Measurements from ENCODE around the gene SNX20. TPM values are rescaled to one million over a fixed set of nuclear protein-coding genes. Genes with fewer than 3 reads are reported as not detected.

SNX20 gene
- total RNA-seq, 1 experiment from 2014 or later, result not detected

DNA sequence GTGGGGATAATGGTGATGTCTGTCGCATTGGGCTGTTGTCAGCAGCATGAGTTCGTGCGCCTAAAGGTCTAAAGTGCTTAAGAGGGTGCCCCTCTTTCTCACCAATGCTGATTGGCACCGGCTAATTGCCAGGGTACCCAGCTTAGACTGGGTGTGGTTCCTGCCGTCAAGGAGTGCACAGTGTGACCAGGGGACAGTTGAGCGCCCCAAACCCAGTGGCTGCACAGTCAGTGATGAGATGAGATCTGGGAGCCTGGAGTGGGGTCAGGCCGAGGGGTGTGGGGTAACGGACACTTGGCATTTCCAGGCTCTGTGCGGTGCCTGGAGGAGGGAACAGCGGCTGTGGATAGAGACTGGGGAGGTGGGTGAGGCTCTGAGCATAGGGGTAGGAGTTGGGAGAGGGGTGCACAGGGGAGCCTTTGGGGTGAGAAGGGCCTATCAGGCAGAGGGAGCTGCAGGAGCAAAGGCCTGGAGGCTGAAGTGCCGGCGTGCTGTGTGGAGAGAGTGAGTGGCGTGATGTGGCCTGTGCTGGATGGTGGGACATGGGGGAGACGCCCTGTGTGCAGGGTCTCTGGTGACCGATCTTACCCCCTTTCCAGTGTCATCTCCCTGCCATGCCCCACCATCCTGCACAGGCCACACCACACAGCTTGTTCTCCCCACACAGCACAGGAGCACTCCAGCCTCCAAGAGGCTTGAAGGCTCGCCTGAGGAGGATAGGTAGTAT lies 58.3 kb downstream of the SNX20 start:
- H3K4me1 ChIP-seq (ENCODE audit: insufficient read depth, low read length, poor library complexity, severe bottlenecking), result no peaks in the 10 kb centered on the region
- no peak overlapping the region for H3K4me3 ChIP-seq (ENCODE audit: low read depth, low read length, poor library complexity, severe bottlenecking)
- no peak for DNase-seq (ENCODE audit: low spot score)
- H3K9me3 ChIP-seq (ENCODE audit: low read depth, low read length, poor library complexity, severe bottlenecking), result no peaks in the 10 kb centered on the region
- no peak for TF ChIP-seq EZH2 (IDR thresholded peaks at IDR 0.05; ENCODE audit: borderline replicate concordance, low read depth, low read length, poor library complexity, severe bottlenecking)
- no TSS peak for BruUV-seq (replicated peaks)
- ChIA-PET POLR2A (ENCODE audit: low non-redundant PET) (no interaction called here), CTCF (no interaction called here)
- intact Hi-C loops (cut with micrococcal nuclease; ENCODE audit: unreplicated experiment), result no loop called here
- H3K27ac ChIP-seq (ENCODE audit: low read depth, low read length, poor library complexity, severe bottlenecking), result no peak overlapping the region
- H3K36me3 ChIP-seq (ENCODE audit: insufficient read depth, low read length, poor library complexity, severe bottlenecking), result no peaks in the 10 kb centered on the region
- no peaks in the 10 kb centered on the region for H3K27me3 ChIP-seq (replicated peaks; ENCODE audit: insufficient read depth, low read depth, low read length, poor library complexity)

DNA sequence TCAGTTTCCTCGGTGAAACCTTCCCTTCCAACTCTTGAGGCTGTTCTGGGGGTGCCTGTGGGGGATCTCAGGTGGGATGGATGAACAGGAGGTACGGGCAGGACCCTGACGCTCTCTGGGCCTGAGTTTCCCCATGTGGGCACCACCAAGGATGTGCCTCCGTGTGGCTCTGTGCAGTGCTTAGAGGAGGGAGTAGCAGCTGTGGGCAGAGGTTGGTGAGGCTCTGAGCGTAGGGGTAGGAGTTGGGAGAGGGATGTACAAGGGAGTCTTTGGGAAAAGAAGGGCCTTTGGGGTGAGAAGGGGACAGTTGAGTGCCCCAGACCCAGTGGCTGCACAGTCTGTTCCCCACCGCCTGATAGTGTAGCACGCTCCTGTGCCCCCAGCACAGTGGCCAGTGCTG lies 59.1 kb downstream of the SNX20 start:
- ChIA-PET CTCF (no interaction called here), POLR2A (ENCODE audit: low non-redundant PET) (no interaction called here)
- Histone ChIP-seq H3K27me3 (replicated peaks; ENCODE audit: insufficient read depth, low read depth, low read length, poor library complexity) (no peaks in the 10 kb centered on the region), H3K4me1 (ENCODE audit: insufficient read depth, low read length, poor library complexity, severe bottlenecking) (no peaks in the 10 kb centered on the region), H3K4me3 (ENCODE audit: low read depth, low read length, poor library complexity, severe bottlenecking) (no peak overlapping the region), H3K36me3 (ENCODE audit: insufficient read depth, low read length, poor library complexity, severe bottlenecking) (no peaks in the 10 kb centered on the region), H3K9me3 (ENCODE audit: low read depth, low read length, poor library complexity, severe bottlenecking) (no peaks in the 10 kb centered on the region), H3K27ac (ENCODE audit: low read depth, low read length, poor library complexity, severe bottlenecking) (no peak overlapping the region)
- no peak for TF ChIP-seq EZH2 (IDR thresholded peaks at IDR 0.05; ENCODE audit: borderline replicate concordance, low read depth, low read length, poor library complexity, severe bottlenecking)
- TF ChIP-seq, protein P1, sequence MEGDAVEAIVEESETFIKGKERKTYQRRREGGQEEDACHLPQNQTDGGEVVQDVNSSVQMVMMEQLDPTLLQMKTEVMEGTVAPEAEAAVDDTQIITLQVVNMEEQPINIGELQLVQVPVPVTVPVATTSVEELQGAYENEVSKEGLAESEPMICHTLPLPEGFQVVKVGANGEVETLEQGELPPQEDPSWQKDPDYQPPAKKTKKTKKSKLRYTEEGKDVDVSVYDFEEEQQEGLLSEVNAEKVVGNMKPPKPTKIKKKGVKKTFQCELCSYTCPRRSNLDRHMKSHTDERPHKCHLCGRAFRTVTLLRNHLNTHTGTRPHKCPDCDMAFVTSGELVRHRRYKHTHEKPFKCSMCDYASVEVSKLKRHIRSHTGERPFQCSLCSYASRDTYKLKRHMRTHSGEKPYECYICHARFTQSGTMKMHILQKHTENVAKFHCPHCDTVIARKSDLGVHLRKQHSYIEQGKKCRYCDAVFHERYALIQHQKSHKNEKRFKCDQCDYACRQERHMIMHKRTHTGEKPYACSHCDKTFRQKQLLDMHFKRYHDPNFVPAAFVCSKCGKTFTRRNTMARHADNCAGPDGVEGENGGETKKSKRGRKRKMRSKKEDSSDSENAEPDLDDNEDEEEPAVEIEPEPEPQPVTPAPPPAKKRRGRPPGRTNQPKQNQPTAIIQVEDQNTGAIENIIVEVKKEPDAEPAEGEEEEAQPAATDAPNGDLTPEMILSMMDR (conservative IDR thresholded peaks at IDR 0.05; ENCODE audit: low read depth, low read length), result no peak
- DNase-seq (ENCODE audit: low spot score), result no peak
- intact Hi-C loops (cut with micrococcal nuclease; ENCODE audit: unreplicated experiment), result no loop called here
- no TSS peak for BruUV-seq (replicated peaks)

Other genes with a start within 250 kb of the SNX20 start
- gene NKD1, start 132.9 kb downstream of the SNX20 start, total RNA-seq (2021), result 0.57 and 1.1 TPM in 2 replicates
- gene NOD2, start 12.3 kb upstream of the SNX20 start, total RNA-seq (2021), result not detected in 2 replicates
- 6.3 and 9.5 TPM in 2 replicates for gene CYLD, start 60.8 kb upstream of the SNX20 start, total RNA-seq (2021)